GM12878 (cell line): ENCODE measurements around the gene ESRRG. TPM values are rescaled to one million over a fixed set of nuclear protein-coding genes. Genes with fewer than 3 reads are reported as not detected.
A peak's percentile ranks its signal among the peaks of the same experiment; 100 is the strongest.

Source experiments
- ATAC-seq: fragments of 200-7000 bp; cut with Tn5 transposase; 3 replicates; pipeline ENCODE4 v1.9.1; 2020; ENCODE audit warnings: mild to moderate bottlenecking, moderate library complexity
- Bru-seq: library from RNA; stranded (reverse); fragments of 400-500 nt; gene quantifications from one replicate; lab custom pipeline; 2021; lab: Mats Ljungman, UMichigan
- BruChase-seq, 2 experiments: library from RNA; stranded (reverse); fragments of 400-500 nt; gene quantifications; one replicate each; lab custom pipeline; 2021; lab: Mats Ljungman, UMichigan
- BruUV-seq: library from RNA; stranded (reverse); fragments of 400-500 nt; replicated peaks from 2 replicates; lab custom pipeline; 2021; lab: Mats Ljungman, UMichigan
- CTCF ChIA-PET: fragments of 300-600 bp; sonication (Branson Sonifier 250); formaldehyde crosslinking; extraction: SDS; loops from one replicate; lab custom pipeline; 2021; ENCODE audit warnings: inconsistent platforms; lab: Yijun Ruan, JAX
- POLR2A ChIA-PET: fragments of 350-600 bp; formaldehyde crosslinking; extraction: SDS; loops from one replicate; lab custom pipeline; 2021; ENCODE audit warnings: inconsistent platforms; lab: Charles Lee
- RAD21 ChIA-PET: fragments of 300-600 bp; sonication (Branson Sonifier 250); formaldehyde crosslinking; loops from one replicate; lab custom pipeline; 2023; ENCODE audit warnings: antibody characterized with exemption; ENCODE audit not compliant: unreplicated experiment; lab: Charles Lee
- SMC1A ChIA-PET: fragments of 300-600 bp; sonication (Branson Sonifier 250); formaldehyde crosslinking; loops from one replicate; lab custom pipeline; 2023; ENCODE audit not compliant: unreplicated experiment, uncharacterized antibody; lab: Charles Lee
- DNase-seq: peaks from one replicate; pipeline ENCODE4 v3.0.0-alpha.2; 2011; ENCODE audit warnings: low read depth, low spot score
- FAIRE-seq: peaks from 3 replicates; lab custom pipeline; 2011; peaks lifted over from hg19 to GRCh38; lab: Jason Lieb, UNC
- H2AFZ ChIP-seq: 2 replicates; pipeline ENCODE4 v1.6.0; 2011; ENCODE audit warnings: low read depth, low read length, control low read depth; ENCODE audit not compliant: control insufficient read depth
- H3K27ac ChIP-seq: 2 replicates; pipeline ENCODE4 v1.5.1; 2011; ENCODE audit warnings: control low read depth; ENCODE audit not compliant: control insufficient read depth, insufficient read depth
- H3K27me3 ChIP-seq, 2 experiments: replicated peaks in 1 of 2; 2 replicates each; pipeline versions ENCODE4 v1.6.0 to v1.6.1; 2011; ENCODE audit warnings: low read length in 1 of 2; ENCODE audit not compliant: control insufficient read depth in 2 of 2, insufficient read depth in 2 of 2
- H3K36me3 ChIP-seq, 2 experiments: 2 replicates each; pipeline ENCODE4 v1.5.1; 2011; ENCODE audit warnings: low read length in 1 of 2; ENCODE audit not compliant: control insufficient read depth in 2 of 2, insufficient read depth in 2 of 2
- H3K4me1 ChIP-seq: 2 replicates; pipeline ENCODE4 v1.6.1; 2011; ENCODE audit warnings: mild to moderate bottlenecking, low read length, moderate library complexity, mixed read lengths; ENCODE audit not compliant: control insufficient read depth, insufficient read depth
- H3K4me2 ChIP-seq: 2 replicates; pipeline ENCODE4 v1.6.0; 2011; ENCODE audit warnings: control low read depth; ENCODE audit not compliant: control insufficient read depth, insufficient read depth
- H3K4me3 ChIP-seq: fragments of 200-600 bp; sonication (generic); 2 replicates; pipeline ENCODE4 v1.5.1; 2016
- H3K79me2 ChIP-seq: 2 replicates; pipeline ENCODE4 v1.6.0; 2011; ENCODE audit warnings: low read length; ENCODE audit not compliant: control insufficient read depth, insufficient read depth
- H3K9ac ChIP-seq: 2 replicates; pipeline ENCODE4 v1.8.0; 2011; ENCODE audit warnings: low read length, control low read depth, mixed read lengths; ENCODE audit not compliant: control insufficient read depth, insufficient read depth
- H3K9me3 ChIP-seq: replicated peaks from 3 replicates; pipeline ENCODE4 v1.5.1; 2011; ENCODE audit warnings: mild to moderate bottlenecking, low read length; ENCODE audit not compliant: control insufficient read depth, insufficient read depth
- H4K20me1 ChIP-seq: 2 replicates; pipeline ENCODE4 v1.6.0; 2011; ENCODE audit not compliant: control insufficient read depth, insufficient read depth
- BHLHE40 ChIP-seq, 2 experiments: fragments of 450-650 bp in 1 of 2; IDR thresholded peaks; 2 replicates each; pipeline ENCODE4 v1.6.1; 2011 to 2017; ENCODE audit warnings: low read depth in 2 of 2, borderline replicate concordance in 1 of 2, improper control_type of control experiment in 1 of 2, low read length in 1 of 2, mild to moderate bottlenecking in 1 of 2
- BRCA1 ChIP-seq: IDR thresholded peaks from 2 replicates; pipeline ENCODE4 v1.6.1; 2011; ENCODE audit warnings: low read depth, low read length, improper control_type of control experiment
- CREM ChIP-seq: IDR thresholded peaks from 2 replicates; pipeline ENCODE4 v1.6.1; 2014; ENCODE audit warnings: antibody characterized with exemption, low read depth
- IKZF2 ChIP-seq, 2 experiments: fragments of 450-650 bp; IDR thresholded peaks; 2 replicates each; pipeline ENCODE4 v1.6.1; 2017; ENCODE audit warnings: mild to moderate bottlenecking in 2 of 2, moderate library complexity in 2 of 2
- JUNB ChIP-seq: IDR thresholded peaks from 2 replicates; pipeline ENCODE4 v1.6.1; 2016; ENCODE audit warnings: antibody characterized with exemption, mild to moderate bottlenecking
- LARP7 ChIP-seq: fragments of 450-650 bp; IDR thresholded peaks from 2 replicates; pipeline ENCODE4 v1.6.1; 2017; ENCODE audit warnings: mild to moderate bottlenecking
- MTA2 ChIP-seq: fragments of 450-650 bp; IDR thresholded peaks from 2 replicates; pipeline ENCODE4 v1.6.1; 2016; ENCODE audit warnings: low read depth, mild to moderate bottlenecking, moderate library complexity
- NR2F1 ChIP-seq: fragments of 450-650 bp; conservative IDR thresholded peaks from 2 replicates; pipeline ENCODE4 v1.6.1; 2017; ENCODE audit warnings: mild to moderate bottlenecking
- PAX8 ChIP-seq: fragments of 450-650 bp; IDR thresholded peaks from 2 replicates; pipeline ENCODE4 v1.6.1; 2017; ENCODE audit warnings: mild to moderate bottlenecking, moderate library complexity
- SMAD5 ChIP-seq: IDR thresholded peaks from 2 replicates; pipeline ENCODE4 v1.6.1; 2016; ENCODE audit warnings: antibody characterized with exemption, low read depth
- SREBF2 ChIP-seq: IDR thresholded peaks from 2 replicates; pipeline ENCODE4 v1.6.1; 2012; ENCODE audit warnings: mild to moderate bottlenecking, low read length
- STAT1 ChIP-seq: fragments of 450-650 bp; conservative IDR thresholded peaks from 2 replicates; pipeline ENCODE4 v1.6.1; 2014; ENCODE audit warnings: antibody characterized with exemption, mild to moderate bottlenecking
- SUPT20H ChIP-seq: IDR thresholded peaks from 2 replicates; pipeline ENCODE4 v1.6.1; 2011; ENCODE audit warnings: low read depth, mild to moderate bottlenecking, low read length, moderate library complexity, borderline replicate concordance; ENCODE audit not compliant: control insufficient read depth
- WRNIP1 ChIP-seq: IDR thresholded peaks from 2 replicates; pipeline ENCODE4 v1.6.1; 2011; ENCODE audit warnings: low read depth, low read length, improper control_type of control experiment, borderline replicate concordance
- ZNF274 ChIP-seq: IDR thresholded peaks from one replicate; pipeline ENCODE4 v1.8.0; 2011; ENCODE audit not compliant: insufficient read length, insufficient read depth
- WGBS: methylation state at CpG from one replicate; pipeline ENCODE4 v1.1.6; 2016; ENCODE audit warnings: low lambda C conversion rate; ENCODE audit not compliant: insufficient replicate concordance, insufficient coverage; ENCODE audit errors: missing lambda C conversion rate; 5-methylcytosine and 5-hydroxymethylcytosine counted together
- in situ Hi-C: fragments of 300-500 bp; cut with MboI; formaldehyde crosslinking; loops from 9 replicates; pipeline ENCODE4 v1.14.3; 2018; ENCODE audit warnings: mixed read lengths
- intact Hi-C: fragments of 100-400 bp; cut with micrococcal nuclease; formaldehyde crosslinking; loops from one replicate; pipeline ENCODE4 v1.14.2; 2022; ENCODE audit not compliant: unreplicated experiment
- long read RNA-seq, 2 experiments: library from polyadenylated mRNA; unstranded; transcript quantifications; one replicate each; pipeline ENCODE4 v2.0.0, GENCODE V29; 2019 to 2020
- polyA minus RNA-seq, 3 experiments: library from RNA; depleted of rRNA, polyadenylated mRNA; stranded (reverse); fragments of >200 nt; gene quantifications; 2 replicates each; pipeline ENCODE4 v1.2.3, GENCODE V29; 2011
- polyA plus RNA-seq, 11 experiments: library from polyadenylated mRNA; depleted of rRNA in 4 of 11; unstranded in 6 of 11; stranded (reverse) in 5 of 11; fragments of >200 nt; fragmentation: Nextera tagmentation in 4 of 11; fragmentation: Illumina TruSeq in 1 of 11; extraction: Ambion mirVana in 4 of 11; extraction: Trizol in 1 of 11; gene quantifications; 1 replicate in 1 of 11; 2 replicates in 10 of 11; pipeline versions ENCODE4 v1.2.1 to v1.2.3, GENCODE V29; 2011 to 2016; ENCODE audit warnings: inconsistent platforms in 2 of 11, missing spikeins in 2 of 11, low read depth in 1 of 11
- total RNA-seq, 4 experiments: library from RNA; depleted of rRNA in 3 of 4; stranded (reverse); fragments of >200 nt in 3 of 4; fragmentation: Illumina TruSeq in 1 of 4; extraction: Trizol in 1 of 4; gene quantifications; 2 replicates each; pipeline versions ENCODE4 v1.2.1 to v1.2.3, GENCODE V29; 2013 to 2021
- TF ChIP-seq, protein P1 (sequence below): IDR thresholded peaks from 2 replicates; pipeline ENCODE4 v1.6.1; 2011; ENCODE audit warnings: low read depth, mild to moderate bottlenecking, low read length, moderate library complexity, borderline replicate concordance; ENCODE audit errors: extremely low read depth
- TF ChIP-seq, protein P2 (sequence below): fragments of 450-650 bp; IDR thresholded peaks from 2 replicates; pipeline ENCODE4 v1.6.1; 2016; ENCODE audit warnings: mild to moderate bottlenecking
- TF ChIP-seq, protein P3 (sequence below): fragments of 150-350 bp; IDR thresholded peaks from 2 replicates; pipeline ENCODE4 v1.6.1; 2016; ENCODE audit warnings: low read depth, low read length

Gene ESRRG
- total RNA-seq (2013; cell fraction: nucleolus; rRNA removed) = not detected in 2 replicates
- total RNA-seq (2014; rRNA removed) (not detected in 2 replicates), total RNA-seq (2014; rRNA removed; fragmentation: Illumina TruSeq; extraction: Trizol) (not detected in 2 replicates), total RNA-seq (2021) (not detected in 2 replicates), polyA plus RNA-seq (2011; rRNA removed) (not detected in 2 replicates), polyA plus RNA-seq (2014; fragmentation: Illumina TruSeq; extraction: Trizol) (not detected in 2 replicates), polyA plus RNA-seq (2014; fragmentation: Nextera tagmentation; extraction: Ambion mirVana) (not detected), polyA plus RNA-seq (2014; rRNA removed) (0.08 TPM in 1 of 2 replicates, not detected in the other), polyA plus RNA-seq (2016; fragmentation: Nextera tagmentation; extraction: Ambion mirVana) (under 1 TPM in 1 of 2 experiments, not detected in 1; 0.03 TPM), polyA minus RNA-seq (2011; rRNA and poly(A)+ RNA removed) (not detected in 2 replicates), Bru-seq, nascent RNA (percentile 0 among the genes with signal in this experiment), BruChase-seq, experiment 1, labeled RNA remaining after a 6-hour chase (percentile 0 among the genes with signal in this experiment), BruChase-seq, experiment 2, labeled RNA remaining after a 2-hour chase (percentile 0 among the genes with signal in this experiment)
- polyA plus RNA-seq (2011; ENCODE audit: low read depth) = not detected
- polyA plus RNA-seq (2011; cell fraction: cytosol; rRNA removed) = not detected in 2 replicates
- not detected in 2 replicates for polyA plus RNA-seq (2011; cell fraction: nucleus; rRNA removed)
- not detected in 2 replicates for polyA plus RNA-seq (2012)
- polyA minus RNA-seq (2011; cell fraction: cytosol; rRNA and poly(A)+ RNA removed) = not detected in 2 replicates
- not detected in 2 replicates for polyA minus RNA-seq (2011; cell fraction: nucleus; rRNA and poly(A)+ RNA removed)
- long read RNA-seq, experiment 1 = 0 reads
- long read RNA-seq, experiment 2, partial matches to known transcripts = 0 of 2 reads
- long read RNA-seq, experiment 2, other reads (novel, unspliced or antisense) = 2 of 2 reads

DNA sequence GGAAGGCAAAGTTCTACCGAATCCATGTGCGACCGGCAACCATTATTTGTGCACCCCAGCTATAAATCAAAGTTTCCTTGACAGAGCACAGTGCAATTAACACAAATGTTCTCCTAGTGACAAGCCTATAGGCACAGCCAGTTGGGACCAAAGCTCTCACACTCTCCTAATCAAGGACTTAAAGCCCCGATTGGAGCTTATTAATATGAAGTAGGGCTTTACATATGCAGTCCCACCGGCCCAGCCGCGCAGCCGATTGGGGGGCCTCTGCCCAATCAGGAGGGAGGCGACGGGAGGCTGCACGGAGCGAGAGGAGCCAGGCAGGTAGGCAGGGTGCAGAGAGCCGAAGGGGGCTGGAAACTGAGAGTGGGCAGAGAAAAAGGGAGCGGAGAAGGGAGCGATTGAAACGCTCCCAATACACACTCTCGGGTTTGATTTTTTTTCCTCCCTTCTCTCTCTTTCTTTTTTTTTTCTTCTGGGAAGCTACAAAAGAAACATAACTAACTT lies at the start of gene ESRRG:
Gene ESRRG, minus strand, starts transcription at position 156 of the 507 bp plus-strand sequence. Its CDS starts 130 bp downstream, at position 26.
- H2AFZ ChIP-seq = no peak within 1 kb of the TSS
- H3K4me3 ChIP-seq = no peak within 1 kb of the TSS
- ATAC-seq (peak; percentile 20; the same call in 1 of the 3 replicates), DNase-seq (no peak), FAIRE-seq (no peak)
- RAD21 ChIA-PET = no interaction called here
- H4K20me1 ChIP-seq = no peaks in the 10 kb centered on the region
- 14% methylated on average over 17 of the region's 17 CpGs for WGBS
- H3K27ac ChIP-seq = no peak within 1 kb of the TSS
- H3K36me3 ChIP-seq = no peaks in the 10 kb centered on the region
- H3K4me1 ChIP-seq = no peaks in the 10 kb centered on the region
- no peak within 1 kb of the TSS for H3K4me2 ChIP-seq
- POLR2A ChIA-PET = no interaction called here
- intact Hi-C loops = no loop called here
- CTCF ChIA-PET = no interaction called here
- no peaks in the 10 kb centered on the region for H3K79me2 ChIP-seq
- SMC1A ChIA-PET = no interaction called here
- no peaks in the 10 kb centered on the region for H3K9me3 ChIP-seq
- H3K9ac ChIP-seq = no peak within 1 kb of the TSS
- no TSS peak for BruUV-seq
- peaks cover 0 to 7% of the 10 kb centered on the region in 2 experiments; a peak in 2 of 4 replicates for H3K27me3 ChIP-seq
- in situ Hi-C loops = no loop called here
- TF ChIP-seq LARP7 (no peak), MTA2 (no peak), STAT1 (no peak), SMAD5 (no peak), IKZF2 (IDR thresholded peaks at IDR 0.05) (no peak), SUPT20H (no peak), SREBF2 (no peak), PAX8 (no peak), JUNB (no peak), WRNIP1 (no peak), CREM (no peak), BHLHE40 (IDR thresholded peaks at IDR 0.05; ENCODE audit: borderline replicate concordance in 1 of 2, low read depth in 2 of 2, low read length in 1 of 2) (no peak), ZNF274 (no peak), BRCA1 (no peak), NR2F1 (no peak)
- TF ChIP-seq, protein P1, sequence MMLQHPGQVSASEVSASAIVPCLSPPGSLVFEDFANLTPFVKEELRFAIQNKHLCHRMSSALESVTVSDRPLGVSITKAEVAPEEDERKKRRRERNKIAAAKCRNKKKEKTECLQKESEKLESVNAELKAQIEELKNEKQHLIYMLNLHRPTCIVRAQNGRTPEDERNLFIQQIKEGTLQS = no peak
- TF ChIP-seq, protein P2, sequence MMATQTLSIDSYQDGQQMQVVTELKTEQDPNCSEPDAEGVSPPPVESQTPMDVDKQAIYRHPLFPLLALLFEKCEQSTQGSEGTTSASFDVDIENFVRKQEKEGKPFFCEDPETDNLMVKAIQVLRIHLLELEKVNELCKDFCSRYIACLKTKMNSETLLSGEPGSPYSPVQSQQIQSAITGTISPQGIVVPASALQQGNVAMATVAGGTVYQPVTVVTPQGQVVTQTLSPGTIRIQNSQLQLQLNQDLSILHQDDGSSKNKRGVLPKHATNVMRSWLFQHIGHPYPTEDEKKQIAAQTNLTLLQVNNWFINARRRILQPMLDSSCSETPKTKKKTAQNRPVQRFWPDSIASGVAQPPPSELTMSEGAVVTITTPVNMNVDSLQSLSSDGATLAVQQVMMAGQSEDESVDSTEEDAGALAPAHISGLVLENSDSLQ = no peak
- TF ChIP-seq, protein P3, sequence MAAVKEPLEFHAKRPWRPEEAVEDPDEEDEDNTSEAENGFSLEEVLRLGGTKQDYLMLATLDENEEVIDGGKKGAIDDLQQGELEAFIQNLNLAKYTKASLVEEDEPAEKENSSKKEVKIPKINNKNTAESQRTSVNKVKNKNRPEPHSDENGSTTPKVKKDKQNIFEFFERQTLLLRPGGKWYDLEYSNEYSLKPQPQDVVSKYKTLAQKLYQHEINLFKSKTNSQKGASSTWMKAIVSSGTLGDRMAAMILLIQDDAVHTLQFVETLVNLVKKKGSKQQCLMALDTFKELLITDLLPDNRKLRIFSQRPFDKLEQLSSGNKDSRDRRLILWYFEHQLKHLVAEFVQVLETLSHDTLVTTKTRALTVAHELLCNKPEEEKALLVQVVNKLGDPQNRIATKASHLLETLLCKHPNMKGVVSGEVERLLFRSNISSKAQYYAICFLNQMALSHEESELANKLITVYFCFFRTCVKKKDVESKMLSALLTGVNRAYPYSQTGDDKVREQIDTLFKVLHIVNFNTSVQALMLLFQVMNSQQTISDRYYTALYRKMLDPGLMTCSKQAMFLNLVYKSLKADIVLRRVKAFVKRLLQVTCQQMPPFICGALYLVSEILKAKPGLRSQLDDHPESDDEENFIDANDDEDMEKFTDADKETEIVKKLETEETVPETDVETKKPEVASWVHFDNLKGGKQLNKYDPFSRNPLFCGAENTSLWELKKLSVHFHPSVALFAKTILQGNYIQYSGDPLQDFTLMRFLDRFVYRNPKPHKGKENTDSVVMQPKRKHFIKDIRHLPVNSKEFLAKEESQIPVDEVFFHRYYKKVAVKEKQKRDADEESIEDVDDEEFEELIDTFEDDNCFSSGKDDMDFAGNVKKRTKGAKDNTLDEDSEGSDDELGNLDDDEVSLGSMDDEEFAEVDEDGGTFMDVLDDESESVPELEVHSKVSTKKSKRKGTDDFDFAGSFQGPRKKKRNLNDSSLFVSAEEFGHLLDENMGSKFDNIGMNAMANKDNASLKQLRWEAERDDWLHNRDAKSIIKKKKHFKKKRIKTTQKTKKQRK = no peak
